T-helper 1 cell (primary cell): ENCODE data around the gene RSPO4.
"Not testable (repeated sequence)": the region's sequence is repeated elsewhere in the genome, so short reads cannot be mapped to it uniquely, and the experiment has no call there.

Experiments used
- DNase-seq, 5 donors: peaks; one replicate each; pipeline ENCODE4 v3.0.0-alpha.2; 2012 to 2020

RSPO4 gene

GRCh38 chr20:1003920-1004697 lies 2.0 kb upstream of the RSPO4 start:
- no peak for DNase-seq

GRCh38 chr20:1002682-1003561 lies 811 bp upstream of the RSPO4 start:
- no peak for DNase-seq

- DNase-seq: no peak
Observed at GRCh38 chr20:1001116-1001515, 995 bp downstream of the RSPO4 start.

GRCh38 chr20:998231-998830 lies 3.8 kb downstream of the RSPO4 start:
- no peak for DNase-seq

- no peak for DNase-seq
Observed at GRCh38 chr20:997486-997885, 4.6 kb downstream of the RSPO4 start.

- DNase-seq: no peak
Observed at GRCh38 chr20:997016-997415, 5.1 kb downstream of the RSPO4 start.

GRCh38 chr20:995170-995569 lies 6.9 kb downstream of the RSPO4 start:
- no peak for DNase-seq

GRCh38 chr20:992801-993535 lies 9.1 kb downstream of the RSPO4 start:
- DNase-seq: no peak

GRCh38 chr20:991850-992249 lies 10.3 kb downstream of the RSPO4 start:
- DNase-seq: no peak

- DNase-seq: no peak
Observed at GRCh38 chr20:990293-990959, 11.7 kb downstream of the RSPO4 start.

GRCh38 chr20:988272-988671 lies 13.8 kb downstream of the RSPO4 start:
- no peak for DNase-seq

GRCh38 chr20:987677-988076 lies 14.4 kb downstream of the RSPO4 start:
- no peak for DNase-seq

GRCh38 chr20:986733-987355 lies 15.3 kb downstream of the RSPO4 start:
- no peak for DNase-seq

GRCh38 chr20:984994-985393 lies 17.1 kb downstream of the RSPO4 start:
- not testable (repeated sequence) for DNase-seq

GRCh38 chr20:982754-983153 lies 19.4 kb downstream of the RSPO4 start:
- DNase-seq: no peak

- no peak for DNase-seq
Observed at GRCh38 chr20:977021-977420, 25.1 kb downstream of the RSPO4 start.

- DNase-seq: no peak
Observed at GRCh38 chr20:976033-976432, 26.1 kb downstream of the RSPO4 start.

- peak in 2 of 5 donors; percentile 6 to 70 for DNase-seq
Observed at GRCh38 chr20:973785-974194, 28.3 kb downstream of the RSPO4 start.

GRCh38 chr20:972256-972655 lies 29.9 kb downstream of the RSPO4 start:
- no peak for DNase-seq

- DNase-seq: no peak
Observed at GRCh38 chr20:971346-971745, 30.8 kb downstream of the RSPO4 start.

GRCh38 chr20:969868-970267 lies 32.2 kb downstream of the RSPO4 start:
- DNase-seq: no peak
